ENCODE results near the gene RRH.
"Not testable (repeated sequence)": the region's sequence is repeated elsewhere in the genome, so short reads cannot be mapped to it uniquely, and the experiment has no call there.

Gene RRH

GRCh38 chr4:109847896-109848442 lies 20.2 kb downstream of the RRH start, which contains the start of gene LRIT3:
Gene LRIT3 (plus strand): TSS chr4:109848107. CDS start chr4:109848202, 95 bp downstream.
- DNase-seq: no peak

- DNase-seq: no peak
Measured at GRCh38 chr4:109848501-109848900, 20.7 kb downstream of the RRH start.

DNA sequence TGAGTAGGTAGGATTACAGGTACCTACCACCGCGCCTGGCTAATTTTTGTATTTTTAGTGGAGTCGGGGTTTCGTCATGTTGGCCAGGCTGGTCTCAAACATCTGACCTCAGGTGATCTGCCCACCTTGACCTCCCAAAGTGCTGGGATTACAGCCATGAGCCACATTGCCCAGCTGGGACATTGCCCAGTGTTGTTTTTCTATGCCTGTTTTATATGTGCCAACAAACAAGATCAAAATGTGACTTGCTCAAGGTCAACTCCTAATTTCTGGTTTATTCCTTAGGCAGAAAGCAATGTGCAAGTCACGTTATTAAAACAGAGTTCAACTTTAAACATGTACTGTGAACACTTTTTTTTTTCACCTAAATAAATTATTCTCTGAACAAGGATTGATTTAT lies 22.8 kb downstream of the RRH start:
- no peak for DNase-seq

- DNase-seq: not testable (repeated sequence)
Measured at GRCh38 chr4:109859426-109860300, 31.9 kb downstream of the RRH start.

DNA sequence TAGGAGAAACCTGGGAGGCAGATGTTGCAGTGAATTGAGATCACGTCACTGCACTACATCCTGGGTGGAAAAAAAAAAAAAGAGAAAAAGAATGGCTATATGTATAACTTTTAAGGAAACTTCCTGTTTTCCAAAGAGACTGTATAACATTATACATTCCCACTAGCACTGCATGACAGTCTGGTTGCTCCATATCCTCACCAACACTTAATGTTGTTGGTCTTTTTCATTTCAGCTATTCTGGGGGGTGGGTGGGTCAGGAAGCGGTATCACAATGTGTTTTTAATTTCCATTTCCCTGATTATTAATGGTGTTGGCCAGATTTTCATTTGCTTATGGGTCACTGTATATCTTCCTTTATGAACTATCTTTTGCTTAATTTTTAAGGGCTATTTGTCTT lies 33.5 kb downstream of the RRH start:
- no peak for DNase-seq

DNA sequence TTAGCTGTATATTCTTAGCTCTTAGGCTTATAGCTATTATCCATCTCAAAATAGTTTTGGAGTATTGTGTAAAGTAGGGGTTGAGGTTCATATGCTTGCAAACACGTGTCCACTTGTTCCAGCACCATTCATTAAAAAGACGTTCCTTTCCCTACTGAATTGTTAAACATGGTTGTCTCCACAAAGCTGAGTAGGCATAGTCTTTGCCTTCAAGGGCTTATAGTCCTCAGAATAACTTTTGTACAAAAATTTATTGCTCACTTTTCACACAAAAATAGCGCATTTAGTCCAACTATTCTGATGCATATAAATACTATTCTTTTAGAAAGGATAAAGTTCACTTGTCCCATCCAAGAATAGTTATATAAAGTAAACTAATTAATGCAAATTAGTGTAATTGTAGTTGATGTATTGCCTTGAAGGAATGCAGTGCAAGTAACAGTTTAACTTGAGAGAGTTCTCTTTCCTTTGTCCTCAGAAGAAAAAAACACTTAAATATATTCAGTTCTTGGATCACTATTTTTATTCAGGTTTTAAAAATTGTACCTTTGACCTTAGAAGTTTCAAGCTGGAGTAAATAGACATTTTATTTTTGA lies 34.2 kb downstream of the RRH start:
- DNase-seq: no peak

DNA sequence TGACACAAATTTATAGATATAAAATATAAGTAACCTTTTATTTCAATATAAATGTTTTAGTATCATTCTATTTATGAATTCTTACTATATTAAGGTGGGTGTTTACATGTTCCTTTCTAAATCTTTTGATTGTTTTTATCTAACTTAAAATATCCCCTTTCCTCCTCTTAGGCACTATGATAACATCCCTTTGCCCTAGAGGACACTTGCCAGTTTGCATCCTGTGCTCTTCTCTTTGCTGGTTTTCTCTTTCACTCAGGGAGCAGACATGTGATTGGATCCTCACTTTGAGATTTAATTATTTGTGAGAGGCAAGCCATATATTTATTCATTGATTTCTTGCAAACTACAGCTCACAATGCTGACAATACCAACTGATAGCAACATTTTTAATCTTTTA lies 36.4 kb downstream of the RRH start:
- DNase-seq: no peak

GRCh38 chr4:109870061-109870460 lies 42.3 kb downstream of the RRH start:
- no peak for DNase-seq

DNA sequence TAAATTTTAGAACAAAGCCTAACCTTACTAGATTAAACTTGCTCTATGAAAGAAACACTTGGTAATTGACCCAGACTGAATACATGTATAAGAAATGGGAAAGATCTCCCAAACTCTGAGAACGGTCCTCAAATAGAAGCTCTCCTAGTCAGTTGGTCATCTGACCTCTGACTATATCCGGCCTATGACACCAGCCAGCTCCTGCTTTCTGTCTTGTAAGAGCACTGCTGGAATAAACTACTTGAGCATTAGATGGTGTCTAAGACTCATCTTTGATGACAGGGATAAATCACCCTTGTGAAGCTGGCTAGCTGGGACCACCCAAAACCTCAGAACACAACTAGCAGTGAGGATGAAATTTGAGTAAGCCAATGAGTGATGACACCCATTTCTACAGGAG lies 44.3 kb downstream of the RRH start:
- no peak for DNase-seq

GRCh38 chr4:109872950-109873656 lies 45.3 kb downstream of the RRH start:
- no peak for DNase-seq

DNA sequence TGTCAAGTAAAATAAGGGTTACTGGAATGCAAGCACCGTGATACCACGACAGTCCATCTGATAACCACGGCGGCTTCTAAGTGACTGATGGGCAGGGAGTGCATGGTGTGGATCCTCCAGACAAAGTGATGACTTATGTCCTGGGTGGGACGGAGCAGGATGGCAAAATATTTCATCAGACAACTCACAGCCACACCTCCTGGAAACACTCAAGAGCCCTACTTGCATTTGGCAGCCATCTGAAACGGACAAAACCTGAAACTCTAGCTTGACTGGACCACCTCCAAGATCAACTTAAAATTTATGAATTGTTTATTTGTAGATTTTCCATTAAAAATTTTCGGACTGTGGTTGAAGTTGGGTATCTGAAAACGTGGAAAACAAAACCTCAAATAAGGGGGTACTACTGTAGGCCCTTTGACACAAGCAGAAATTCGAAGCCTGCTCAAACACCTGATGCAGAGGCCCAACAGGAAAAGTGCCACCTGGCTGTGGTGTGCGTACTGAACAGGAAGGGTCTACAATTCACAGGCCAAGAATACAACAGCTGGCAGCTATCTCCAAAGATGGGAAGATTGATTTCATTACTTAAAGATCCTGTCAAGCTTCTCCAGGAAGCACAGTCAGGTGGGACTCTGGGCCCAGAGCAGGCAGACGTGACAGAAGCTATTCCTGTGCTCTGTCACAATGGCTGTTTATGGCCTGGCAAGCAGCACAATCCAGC lies 46.2 kb downstream of the RRH start:
- no peak for DNase-seq

DNA sequence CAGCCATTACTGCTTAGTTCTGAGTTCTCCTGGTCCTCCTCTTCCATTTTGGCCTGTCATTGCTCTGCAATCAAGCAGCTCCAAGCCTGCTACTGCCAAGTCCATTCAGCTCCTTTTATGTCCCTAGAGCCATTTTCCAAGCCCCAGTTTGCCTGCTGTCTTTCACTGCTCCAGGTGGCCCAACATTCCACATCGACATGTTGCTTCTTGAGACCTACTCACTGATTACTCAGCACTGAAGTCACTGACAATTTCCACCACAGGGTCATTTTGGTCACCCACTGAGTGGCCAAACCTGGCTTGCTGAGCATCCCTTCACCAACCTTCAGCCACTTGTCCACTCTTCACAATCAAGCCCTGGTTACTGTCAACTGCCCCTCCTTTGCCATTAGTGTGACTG lies 47.3 kb downstream of the RRH start:
- DNase-seq: no peak

DNA sequence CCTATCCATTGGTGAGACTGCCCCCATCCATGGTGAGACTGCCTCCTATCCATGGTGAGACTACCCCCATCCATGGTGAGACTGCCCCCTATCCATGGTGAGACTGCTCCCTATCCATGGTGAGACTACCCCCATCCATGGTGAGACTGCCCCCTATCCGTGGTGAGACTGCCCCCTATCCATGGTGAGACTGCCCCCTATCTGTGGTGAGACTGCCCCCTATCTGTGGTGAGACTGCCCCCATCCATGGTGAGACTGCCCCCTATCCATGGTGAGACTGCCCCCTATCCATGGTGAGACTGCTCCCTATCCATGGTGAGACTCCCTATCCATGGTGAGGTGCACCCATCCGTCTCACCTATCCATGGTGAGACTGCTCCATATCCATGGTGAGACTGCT lies 47.8 kb downstream of the RRH start:
- DNase-seq: not testable (repeated sequence)

GRCh38 chr4:109876634-109877265 lies 49.0 kb downstream of the RRH start:
- no peak for DNase-seq

GRCh38 chr4:109877400-109877799 lies 49.6 kb downstream of the RRH start:
- no peak for DNase-seq

DNA sequence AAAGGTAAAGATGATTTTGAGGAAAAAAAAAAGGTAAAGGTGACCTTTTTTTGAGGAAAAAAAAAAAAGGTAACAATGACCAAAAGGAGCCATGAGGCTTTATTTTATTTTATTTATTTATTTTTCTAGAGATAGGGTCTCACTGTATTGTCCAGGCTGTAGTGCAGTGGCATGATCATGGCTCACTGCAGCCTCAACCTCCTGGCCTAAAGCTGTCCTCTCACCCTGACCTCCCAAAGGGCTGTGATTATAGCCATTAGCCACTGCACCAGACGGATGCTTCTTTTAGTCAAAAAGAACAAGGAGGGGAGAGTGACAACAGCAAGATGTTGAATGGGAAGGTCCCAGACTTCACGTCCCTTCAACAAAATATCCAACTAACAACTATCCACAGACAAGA lies 50.6 kb downstream of the RRH start:
- DNase-seq: no peak

DNA sequence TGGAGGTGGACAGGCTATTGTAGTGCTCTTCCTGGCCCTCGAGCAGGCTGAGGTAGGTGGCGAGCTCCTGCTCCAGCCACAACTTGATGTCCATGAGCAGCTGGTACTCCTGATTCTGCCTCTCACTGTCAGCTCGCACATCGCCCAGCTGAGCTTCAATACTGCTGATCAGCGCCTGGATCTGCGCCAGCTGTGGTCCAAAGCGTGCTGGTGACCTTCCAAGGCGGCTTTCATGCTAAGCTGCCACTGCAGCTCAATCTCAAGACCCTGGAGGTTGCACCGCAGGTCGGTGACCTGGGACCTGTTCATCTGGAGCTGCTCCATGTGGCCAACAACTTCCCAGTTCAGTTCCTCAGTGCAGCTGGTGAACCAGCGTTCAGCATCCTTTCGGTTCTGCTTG lies 51.3 kb downstream of the RRH start:
- DNase-seq: no peak

GRCh38 chr4:109879636-109880314 lies 52.0 kb downstream of the RRH start:
- DNase-seq: no peak

DNA sequence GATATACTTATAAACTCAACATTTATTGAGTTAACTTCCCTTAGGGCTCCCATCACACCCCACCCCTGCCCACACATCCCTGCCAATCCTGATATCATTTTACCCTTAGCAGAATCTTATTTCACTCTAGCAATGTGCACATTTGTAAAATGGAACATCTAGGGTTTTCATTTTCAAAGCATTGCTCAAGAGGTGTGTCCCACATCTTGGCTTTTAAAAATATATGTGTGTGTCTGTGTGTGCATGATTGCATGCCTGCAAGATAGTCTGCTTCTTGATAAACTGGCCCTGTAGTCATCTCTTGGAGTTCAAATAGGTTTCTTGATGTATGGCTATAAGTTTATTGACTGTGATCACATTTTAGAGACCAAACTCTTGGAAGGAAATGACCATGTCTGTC lies 58.5 kb downstream of the RRH start:
- DNase-seq: no peak

GRCh38 chr4:109887071-109887470 lies 59.3 kb downstream of the RRH start:
- no peak for DNase-seq

- no peak for DNase-seq
Measured at GRCh38 chr4:109890076-109890475, 62.3 kb downstream of the RRH start.

Data from NK-92 treated with Interleukin-12 subunit alpha and Interleukin-12 subunit beta, amount 100 ng/mL, for 24 hours (cell line).